ENCODE data around the gene FNIP1.
"Not testable (repeated sequence)": the region's sequence is repeated elsewhere in the genome, so short reads cannot be mapped to it uniquely, and the experiment has no call there.

The FNIP1 gene

DNA sequence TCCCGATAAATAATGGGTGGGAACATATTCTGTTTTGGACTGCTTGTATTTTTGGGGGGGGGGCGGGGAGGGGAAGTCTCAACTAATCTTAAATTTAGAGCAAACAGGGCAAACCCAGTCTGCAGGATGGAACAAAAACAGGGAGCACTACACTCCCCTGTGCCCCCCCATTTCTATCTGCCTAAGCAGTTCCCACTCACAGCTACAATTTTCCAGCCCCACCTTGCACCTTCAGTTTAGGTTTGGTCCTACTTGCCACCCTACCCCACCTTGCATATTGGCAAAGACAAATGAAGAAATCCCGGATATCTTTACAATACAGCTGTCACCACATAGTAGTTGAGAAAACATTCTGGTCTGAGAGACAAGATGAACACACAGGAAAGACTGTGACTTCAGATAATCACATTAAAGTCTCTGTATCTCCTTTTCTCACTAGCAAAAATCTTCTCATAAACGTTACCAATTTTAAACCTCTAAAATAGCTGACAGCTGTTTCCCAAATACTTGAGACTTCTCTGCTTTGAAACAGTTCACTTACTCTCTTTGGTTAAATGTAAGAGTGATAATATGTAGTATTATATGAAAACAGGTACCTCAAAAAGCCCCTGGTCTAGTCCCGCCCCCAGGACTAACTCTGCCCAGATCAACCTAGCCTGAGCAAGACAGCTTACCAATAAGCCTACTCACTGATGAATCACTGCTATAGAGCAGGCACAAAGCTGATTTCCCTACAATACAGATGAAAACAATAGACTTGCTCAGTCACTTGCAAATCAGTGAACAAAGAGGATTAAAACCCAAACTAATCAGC is 156.6 kb downstream of the FNIP1 start:
- DNase-seq (ENCODE audit: low spot score) (no peak), FAIRE-seq (no peak)

DNA sequence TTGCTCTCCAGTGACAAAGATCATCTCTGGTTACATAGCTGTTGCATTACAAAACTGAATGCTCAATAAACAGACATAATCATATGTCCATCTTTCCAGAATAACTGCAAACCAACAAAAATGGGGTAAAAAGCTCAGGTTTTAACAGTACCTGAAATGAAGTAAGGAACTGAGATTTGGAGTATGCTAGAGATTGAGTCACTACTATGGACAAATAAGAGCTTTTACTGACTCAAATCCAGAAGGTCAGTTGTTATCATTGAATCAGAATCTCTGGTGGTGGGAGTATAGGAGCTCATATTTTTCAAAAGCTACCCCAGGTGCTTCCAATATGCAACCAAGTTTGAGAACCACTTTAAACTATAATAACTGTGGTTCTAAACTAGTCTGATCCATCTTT is 157.7 kb downstream of the FNIP1 start:
- FAIRE-seq (no peak), DNase-seq (ENCODE audit: low spot score) (no peak)

DNA sequence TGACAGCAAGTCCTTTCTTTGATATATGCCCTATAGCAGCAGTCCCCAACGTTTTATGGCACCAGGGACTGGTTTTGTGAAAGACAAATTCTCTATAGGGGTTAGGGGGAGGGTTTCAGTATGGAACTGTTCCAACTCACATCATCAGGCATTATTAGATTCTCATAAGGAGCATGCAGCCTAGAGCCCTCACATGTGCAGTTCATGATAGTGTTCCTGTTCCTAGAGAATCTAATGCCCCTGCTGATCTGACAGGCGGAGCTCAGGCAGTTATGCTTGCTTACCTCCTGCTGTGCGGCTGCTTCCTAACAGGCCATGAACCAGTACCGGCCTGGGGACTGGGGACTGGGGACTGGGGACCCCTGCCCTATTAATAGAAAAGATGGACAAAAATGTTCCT is 159.1 kb downstream of the FNIP1 start:
- DNase-seq (ENCODE audit: low spot score) (no peak), FAIRE-seq (no peak)

DNA sequence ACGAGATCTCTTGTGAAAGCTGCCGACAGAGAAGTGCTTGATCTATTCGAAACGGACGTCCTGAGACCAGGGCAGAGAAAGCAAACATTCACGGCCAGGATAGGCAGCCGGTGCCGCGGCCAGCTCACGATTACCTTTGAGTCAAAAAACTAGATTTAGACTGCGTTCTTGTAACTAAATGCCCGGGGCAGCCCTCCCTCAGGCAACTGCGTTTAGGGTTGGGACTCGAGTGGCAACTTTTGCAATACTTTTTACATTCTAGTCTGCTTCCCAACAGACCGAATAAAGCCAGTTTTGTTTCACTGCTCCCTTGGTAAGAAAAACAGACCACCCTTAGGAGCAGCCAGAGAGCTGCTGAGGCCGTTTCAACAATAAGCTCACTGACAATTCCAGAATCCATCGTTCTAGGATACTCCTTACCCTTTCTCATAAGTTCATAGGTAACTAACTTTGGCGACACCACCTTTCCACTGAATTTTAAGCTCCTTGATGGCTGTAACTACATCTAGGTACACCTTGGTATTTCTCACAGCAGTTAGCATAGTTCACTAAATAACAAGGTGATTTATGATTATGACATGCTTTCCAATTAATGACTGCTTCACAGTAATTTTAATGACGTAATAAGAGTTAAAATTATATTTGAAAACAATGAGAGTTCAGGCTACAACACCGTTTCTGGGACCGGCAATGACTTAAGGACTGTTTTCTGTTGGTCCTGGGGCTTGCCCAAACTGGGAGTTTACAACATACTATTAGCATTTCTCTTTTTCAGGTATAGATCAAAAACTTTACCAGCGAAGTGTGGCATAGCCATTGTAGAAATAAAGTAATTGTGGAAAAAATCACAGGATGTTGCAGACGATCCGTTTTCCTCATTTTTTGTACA is 160.9 kb downstream of the FNIP1 start:
- DNase-seq (ENCODE audit: low spot score), result peak; percentile 15
- no peak for FAIRE-seq

DNA sequence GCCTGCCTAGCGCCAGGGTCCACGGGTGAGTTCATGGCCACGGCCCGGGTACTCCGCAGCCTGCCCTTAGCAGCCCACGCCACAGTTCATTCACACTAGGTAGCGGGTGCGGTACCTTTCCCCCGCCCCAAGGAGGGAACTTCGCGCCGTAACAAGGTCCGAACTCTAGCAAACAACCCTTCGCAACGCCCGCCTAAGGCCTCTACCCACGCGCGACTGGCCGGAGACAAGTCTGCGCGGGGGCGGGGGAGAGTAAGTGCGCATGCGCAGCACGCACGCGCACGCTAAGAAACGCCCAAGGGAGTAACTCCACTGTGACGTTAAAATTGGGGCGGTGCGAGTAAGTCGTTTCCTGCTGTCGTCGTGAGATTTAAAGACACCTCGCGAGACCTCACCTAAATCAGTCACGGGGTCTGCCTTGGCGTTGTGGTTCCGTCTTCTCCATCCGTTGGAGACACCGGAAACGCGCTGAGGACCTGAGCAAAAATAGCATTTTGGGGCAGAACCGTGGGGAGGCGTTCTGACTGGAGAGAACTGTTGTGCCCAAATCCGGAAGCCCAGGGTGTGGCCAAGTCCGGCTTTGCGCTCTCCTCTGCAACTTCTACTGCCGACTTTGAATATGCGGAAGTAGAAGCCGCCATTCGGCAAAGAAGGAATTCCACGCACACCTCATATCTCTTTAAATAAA is 161.7 kb downstream of the FNIP1 start, which contains the start of gene RAPGEF6:
Gene RAPGEF6, minus strand, starts transcription at position 234 of the 688 bp plus-strand sequence. Its CDS starts 199 bp downstream, at position 35.
- DNase-seq (ENCODE audit: low spot score), result peak; percentile 100
- peak; percentile 95 for FAIRE-seq

DNA sequence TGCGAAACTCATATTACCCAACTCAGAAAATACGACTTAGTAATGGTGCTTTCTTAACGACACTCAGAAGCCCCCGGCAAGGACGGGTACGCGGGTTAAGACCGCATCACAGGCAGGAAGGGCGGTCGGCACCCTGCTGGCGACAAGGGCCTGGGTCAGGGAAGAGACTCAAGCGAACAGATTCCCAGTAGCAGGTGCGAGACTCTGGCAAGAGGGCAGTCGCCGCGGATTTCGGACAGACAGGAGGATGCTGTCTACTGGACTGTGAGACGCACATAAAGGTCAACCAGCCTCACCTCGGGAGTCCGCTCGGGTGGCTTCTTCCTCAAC is 162.2 kb downstream of the FNIP1 start:
- no peak for FAIRE-seq
- peak; percentile 52 for DNase-seq (ENCODE audit: low spot score)

DNA sequence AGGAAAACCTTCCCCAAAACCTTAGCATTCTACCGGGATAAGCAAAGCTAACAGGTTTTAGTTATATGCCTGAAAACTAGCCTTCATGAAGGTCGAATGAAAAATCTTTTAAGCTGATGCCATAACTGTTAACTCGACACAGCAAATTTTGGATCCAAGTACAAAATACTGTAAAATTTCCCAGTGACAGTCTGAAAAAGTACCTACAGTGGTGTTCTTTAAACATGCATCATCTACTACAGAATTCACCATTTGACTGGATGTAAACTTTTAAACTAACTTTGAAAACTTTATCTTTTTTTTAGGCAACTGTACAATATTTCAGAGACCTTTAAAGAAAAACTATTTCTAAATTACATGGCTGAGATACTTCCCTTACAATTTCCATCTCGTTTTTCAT is 162.6 kb downstream of the FNIP1 start:
- no peak for DNase-seq (ENCODE audit: low spot score)
- no peak for FAIRE-seq

DNA sequence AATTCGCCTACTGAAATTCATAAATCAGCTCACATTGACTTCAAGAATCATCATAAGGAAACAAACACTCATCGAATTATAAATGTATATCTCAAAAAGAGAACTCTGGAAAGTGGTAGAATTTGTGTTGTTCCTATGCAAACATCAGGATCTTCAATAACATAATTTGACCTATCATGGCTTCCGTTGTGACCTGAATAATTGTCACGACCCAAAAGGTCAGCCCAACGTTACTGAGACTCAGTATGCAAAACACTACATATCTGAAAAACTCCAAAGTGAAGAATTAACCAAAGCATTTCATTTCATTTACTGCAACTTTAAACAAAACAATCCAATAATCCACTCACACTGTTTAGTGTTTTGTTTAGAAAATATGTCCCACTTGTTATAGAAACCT is 163.0 kb downstream of the FNIP1 start:
- no peak for DNase-seq (ENCODE audit: low spot score)
- FAIRE-seq, result no peak

DNA sequence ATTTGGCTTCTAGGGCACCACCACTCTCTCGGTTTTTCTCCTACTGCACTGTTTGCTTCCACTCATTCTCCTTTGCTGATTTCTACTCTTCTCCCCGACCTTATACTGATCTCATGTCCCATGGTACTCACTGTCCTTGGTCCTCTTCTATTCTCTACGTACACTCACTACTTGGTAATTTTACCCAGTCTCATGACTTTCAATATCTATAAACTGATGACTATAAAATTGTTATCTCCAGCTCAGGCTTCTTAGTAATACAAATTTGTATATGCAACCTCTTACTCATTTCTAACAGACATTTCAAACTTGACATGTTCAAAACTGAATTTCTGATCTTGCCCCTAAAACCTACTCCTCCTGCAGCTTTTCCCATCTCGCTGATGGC is 165.9 kb downstream of the FNIP1 start:
- no peak for DNase-seq (ENCODE audit: low spot score)
- FAIRE-seq, result no peak

DNA sequence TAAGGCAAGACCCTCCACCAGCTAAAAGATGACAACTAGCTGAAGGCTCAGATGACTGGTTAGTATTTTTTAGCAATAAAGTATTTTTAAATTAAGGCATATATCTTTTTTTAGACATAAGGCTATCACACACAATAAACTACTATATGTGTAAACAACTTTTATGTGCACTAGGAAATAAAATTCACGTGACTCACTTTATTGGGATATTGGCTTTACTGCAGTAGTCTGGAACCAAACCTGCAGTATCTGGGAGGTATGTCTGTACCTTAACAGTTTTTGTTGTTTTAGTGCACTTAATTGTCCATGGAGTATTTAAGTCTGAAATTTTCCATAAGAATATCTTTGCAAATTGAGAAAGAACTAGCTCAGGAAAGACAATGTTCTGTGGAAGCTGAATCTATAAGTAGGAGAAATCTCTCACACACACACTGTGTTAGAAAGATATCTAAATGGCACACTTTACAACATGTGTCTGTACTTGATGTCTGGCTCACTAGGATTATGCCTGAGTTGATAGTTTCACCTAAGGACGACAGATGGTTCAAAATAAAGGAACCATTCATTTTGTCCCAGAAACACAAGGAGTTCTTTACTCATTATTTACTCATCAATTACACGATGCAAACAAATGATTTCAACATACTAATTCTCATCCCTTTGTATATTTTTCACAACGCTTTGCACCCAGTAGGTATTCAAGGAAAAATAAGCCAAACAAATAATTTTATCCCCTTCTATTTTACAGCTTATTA is 166.4 kb downstream of the FNIP1 start:
- DNase-seq (ENCODE audit: low spot score) (no peak), FAIRE-seq (no peak)

DNA sequence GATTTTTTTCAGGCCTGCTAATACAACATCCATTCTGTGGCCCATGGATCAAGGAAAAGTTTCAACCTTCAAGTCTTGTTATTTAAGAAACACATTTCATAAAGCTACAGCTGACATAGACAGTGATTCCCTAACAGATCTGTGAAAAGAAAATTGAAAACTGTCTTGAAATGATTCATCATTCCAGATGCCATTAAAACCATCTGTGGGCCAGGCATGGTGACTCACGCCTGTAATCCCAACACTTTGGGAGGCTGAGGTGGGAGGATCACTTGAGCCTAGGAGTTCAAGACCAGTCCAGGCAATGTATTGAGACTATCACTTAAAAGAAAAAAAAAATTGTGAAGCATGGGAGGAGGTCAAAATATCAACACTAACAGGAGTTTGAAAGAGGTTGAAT is 167.8 kb downstream of the FNIP1 start:
- peak; percentile 77 for FAIRE-seq
- DNase-seq (ENCODE audit: low spot score), result peak; percentile 30

DNA sequence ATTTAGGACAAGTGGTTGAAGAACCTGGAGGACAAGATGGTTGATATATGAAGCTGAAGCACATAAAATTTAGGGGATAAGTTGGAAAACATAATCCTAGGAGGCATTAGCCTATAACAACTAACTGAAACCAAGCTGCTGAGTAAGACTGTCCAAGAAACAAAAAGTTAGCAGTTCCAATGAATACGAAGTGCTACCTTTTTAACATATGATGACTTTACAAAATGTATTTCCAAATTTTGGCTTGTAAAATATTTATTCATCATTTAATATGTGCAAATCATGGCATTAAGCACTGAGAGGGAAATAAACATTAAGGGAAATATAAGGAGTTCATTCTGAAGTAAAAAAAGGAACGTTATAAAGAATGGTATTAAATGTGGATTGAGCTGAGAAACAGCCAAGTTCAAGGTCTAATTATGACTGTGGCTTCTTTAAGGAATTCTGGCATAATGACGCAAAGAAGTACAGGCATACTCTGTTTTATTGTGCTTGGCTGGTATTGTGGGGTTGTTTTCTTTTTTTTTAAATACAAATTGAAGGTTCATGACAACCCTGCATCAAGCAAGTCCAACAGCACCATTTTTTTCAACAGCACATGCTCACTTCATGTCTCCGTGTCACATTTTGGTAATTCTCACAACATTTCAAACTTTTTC is 169.5 kb downstream of the FNIP1 start:
- no peak for FAIRE-seq
- DNase-seq (ENCODE audit: low spot score), result no peak

DNA sequence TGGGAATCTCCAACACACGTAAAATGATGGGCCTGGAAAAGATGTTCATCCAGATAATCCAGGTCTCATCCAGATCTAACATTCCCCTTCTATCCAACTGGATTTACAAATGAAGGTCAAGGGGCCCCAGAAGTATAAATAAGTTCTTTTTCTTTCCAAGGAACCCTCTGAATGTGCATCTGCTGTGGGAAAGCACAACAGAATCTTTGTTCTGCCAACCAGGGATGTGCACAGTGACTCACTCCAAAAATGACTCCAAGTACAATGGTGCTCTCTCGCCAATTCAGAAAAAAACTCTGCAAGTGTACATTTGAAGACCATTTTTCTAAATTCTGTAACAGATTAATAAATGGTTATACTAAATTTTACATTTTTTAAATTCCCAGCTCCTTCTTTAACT is 174.2 kb downstream of the FNIP1 start:
- DNase-seq (ENCODE audit: low spot score) (no peak), FAIRE-seq (no peak)

DNA sequence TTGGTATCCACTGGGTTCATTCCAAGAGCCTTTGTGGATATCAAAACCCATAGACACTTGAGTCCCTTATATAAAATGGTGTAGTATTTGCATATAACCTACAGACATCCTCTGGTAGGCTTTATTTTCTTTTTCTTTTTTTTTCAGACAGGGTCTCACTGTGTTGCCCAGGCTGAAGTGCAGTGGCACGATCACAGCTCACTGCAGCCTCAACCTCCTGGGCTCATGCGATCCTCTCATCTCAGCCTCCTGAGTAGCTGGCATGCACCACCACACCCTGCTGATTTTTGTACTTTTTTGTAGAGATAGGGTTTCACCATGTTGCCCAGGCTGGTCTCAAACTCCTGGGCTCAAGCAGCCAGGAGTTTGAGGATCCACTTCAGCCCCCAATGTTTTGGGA is 175.7 kb downstream of the FNIP1 start:
- FAIRE-seq, result not testable (repeated sequence)

DNA sequence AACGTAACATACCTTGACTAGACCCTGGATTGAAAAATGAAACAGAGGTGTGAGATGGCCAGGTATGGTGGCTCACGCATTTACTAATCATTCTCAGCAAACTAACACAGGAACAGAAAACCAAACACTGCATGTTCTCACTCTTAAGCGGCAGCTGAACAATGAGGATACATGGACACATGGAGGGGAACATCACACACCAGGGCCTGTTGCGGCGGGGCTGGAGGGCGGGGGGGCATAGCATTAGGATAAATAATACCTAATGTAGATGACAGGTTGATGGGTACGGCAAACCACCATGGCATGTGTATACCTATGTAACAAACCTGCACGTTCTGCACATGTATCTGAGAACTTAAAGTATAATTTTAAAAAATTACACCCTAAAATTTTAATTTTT is 177.7 kb downstream of the FNIP1 start:
- no peak for FAIRE-seq

More for the DNA sequence above, 175.7 kb downstream of the FNIP1 start:
- not testable (repeated sequence) for DNase-seq (ENCODE audit: low spot score)

DNA sequence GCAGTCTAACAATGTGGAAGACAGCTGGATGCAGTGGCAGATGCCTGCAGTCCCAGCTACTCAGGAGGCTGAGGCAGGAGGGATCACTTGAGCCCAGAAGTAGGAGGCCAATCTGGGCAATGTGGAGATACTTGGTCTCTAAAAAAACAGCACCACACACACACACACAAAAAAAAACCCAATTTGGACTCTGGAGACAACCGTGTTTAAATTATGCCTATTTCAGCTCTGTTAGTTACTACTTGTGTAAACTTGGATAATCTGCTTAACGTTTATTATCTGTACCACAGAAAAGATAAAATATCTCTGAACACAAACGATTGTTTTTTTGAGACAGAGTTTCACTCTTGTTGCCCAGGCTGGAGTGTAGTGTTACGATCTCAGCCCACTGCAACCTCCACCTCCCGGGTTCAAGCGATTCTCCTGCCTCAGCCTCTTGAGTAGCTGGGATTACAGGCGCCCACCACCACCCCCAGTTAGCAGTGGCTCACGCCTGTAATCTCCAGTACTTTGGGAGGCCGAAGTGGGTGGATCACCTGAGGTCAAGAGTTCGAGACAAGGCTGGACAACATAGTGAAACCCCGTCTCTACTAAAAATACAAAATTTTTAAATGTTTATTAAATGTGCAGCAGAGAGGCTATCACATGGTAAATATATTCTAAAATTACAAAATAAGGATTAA is 179.5 kb downstream of the FNIP1 start:
- DNase-seq (ENCODE audit: low spot score) (no peak), FAIRE-seq (no peak)

More for the DNA sequence above, 177.7 kb downstream of the FNIP1 start:
- no peak for DNase-seq (ENCODE audit: low spot score)

DNA sequence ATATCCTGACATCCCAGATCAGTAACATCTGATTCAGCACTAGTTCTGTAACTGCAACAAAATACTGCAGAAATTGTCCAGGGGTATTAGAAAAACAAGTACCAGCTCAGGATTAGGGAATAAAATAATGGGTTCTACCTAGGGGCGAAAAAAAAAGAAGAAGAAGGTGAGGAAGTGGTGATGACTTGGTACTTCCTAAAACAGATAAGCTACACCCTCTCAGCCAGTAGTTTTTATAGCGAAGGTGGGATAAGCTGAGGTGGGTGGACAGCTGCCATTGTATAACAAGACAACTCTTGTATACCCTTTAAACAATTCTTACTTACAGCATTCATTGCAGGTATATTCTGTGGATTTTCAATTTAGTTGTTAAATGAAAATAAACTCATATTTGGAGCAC is 180.9 kb downstream of the FNIP1 start:
- DNase-seq (ENCODE audit: low spot score) (no peak), FAIRE-seq (no peak)

DNA sequence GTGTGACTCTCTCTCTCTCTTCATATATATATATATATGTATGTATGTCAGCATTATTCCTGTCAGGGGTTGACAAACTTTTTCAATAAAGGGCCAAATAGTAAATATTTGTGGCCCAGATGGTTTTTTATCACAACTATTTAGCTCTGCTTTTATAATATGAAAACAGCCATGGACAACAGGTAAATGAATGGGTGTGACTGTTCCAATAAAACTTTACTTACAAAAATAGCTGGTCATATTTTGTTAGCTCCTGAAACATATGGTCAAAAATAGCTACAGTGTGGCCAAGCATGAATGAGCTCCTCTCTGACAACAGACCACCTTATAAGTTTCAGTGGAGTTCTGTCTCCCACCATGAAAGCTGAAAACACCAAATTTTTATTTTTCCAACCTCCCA is 183.4 kb downstream of the FNIP1 start:
- no peak for FAIRE-seq
- no peak for DNase-seq (ENCODE audit: low spot score)

DNA sequence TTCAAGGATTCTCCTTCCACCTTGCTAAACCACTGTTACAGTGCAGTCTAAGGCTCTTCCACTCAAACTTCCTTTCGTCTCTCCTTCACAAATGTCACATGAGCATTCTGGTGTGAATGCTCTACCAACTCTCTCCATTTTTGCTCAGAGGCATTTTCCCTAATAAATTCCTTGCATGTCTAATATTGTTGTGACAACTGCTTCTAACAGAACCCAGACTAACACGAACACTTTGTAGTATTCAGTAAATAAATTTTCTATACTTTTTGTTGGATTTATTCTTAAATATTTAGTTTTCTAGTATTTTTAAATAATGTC is 185.8 kb downstream of the FNIP1 start:
- DNase-seq (ENCODE audit: low spot score) (no peak), FAIRE-seq (no peak)

All from RCC 7860 (cell line).